ENCODE results near the gene HM13.
"Not testable (repeated sequence)": the region's sequence is repeated elsewhere in the genome, so short reads cannot be mapped to it uniquely, and the experiment has no call there.

HM13 gene

GRCh38 chr20:31514154-31515071 lies at the start of gene HM13:
TSS of gene HM13 (plus strand) at chr20:31514442. CDS start at chr20:31514552, 110 bp downstream.
- TF ChIP-seq CTCF (IDR thresholded peaks at IDR 0.05), result peak; percentile 98
- peak; percentile 92 for DNase-seq (ENCODE audit: low spot score)
- Histone ChIP-seq H3K27ac (peak within 1 kb of the TSS; percentile 26 to 77), H3K4me3 (peak within 1 kb of the TSS; percentile 77)

- not testable (repeated sequence) for DNase-seq (ENCODE audit: low spot score); H3K4me3 ChIP-seq; H3K27ac ChIP-seq
Observed at GRCh38 chr20:31470946-31471345, 43.3 kb upstream of the HM13 start.

GRCh38 chr20:31472395-31473330 lies 41.6 kb upstream of the HM13 start:
- TF ChIP-seq CTCF (IDR thresholded peaks at IDR 0.05), result no peak
- H3K4me3 ChIP-seq, result no peak overlapping the region
- H3K27ac ChIP-seq, result peak overlapping the region in 1 of 2 donors; percentile 16
- DNase-seq (ENCODE audit: low spot score), result no peak

- no peak overlapping the region for H3K4me3 ChIP-seq
- DNase-seq (ENCODE audit: low spot score), result no peak
- TF ChIP-seq CTCF (IDR thresholded peaks at IDR 0.05), result no peak
- H3K27ac ChIP-seq, result peak overlapping the region in 1 of 2 donors; percentile 12
Observed at GRCh38 chr20:31473331-31474096, 40.7 kb upstream of the HM13 start.

- peak overlapping the region in 1 of 2 donors; percentile 92 for H3K27ac ChIP-seq
- no peak for TF ChIP-seq CTCF (IDR thresholded peaks at IDR 0.05)
- H3K4me3 ChIP-seq, result no peak overlapping the region
- DNase-seq (ENCODE audit: low spot score), result no peak
Observed at GRCh38 chr20:31474097-31474436, 40.2 kb upstream of the HM13 start.

GRCh38 chr20:31474758-31475427 lies 39.3 kb upstream of the HM13 start, which contains the start of the genes DEFB124 and REM1:
TSS of gene DEFB124 (minus strand) at chr20:31475127. CDS start at chr20:31473013, 2,114 bp downstream.
TSS of gene REM1 (plus strand) at chr20:31475288. CDS start at chr20:31476446, 1,158 bp downstream.
- peak within 1 kb of the TSS; percentile 84 to 92 for H3K27ac ChIP-seq
- DNase-seq (ENCODE audit: low spot score), result peak; percentile 81
- no peak for TF ChIP-seq CTCF (IDR thresholded peaks at IDR 0.05)
- peak within 1 kb of the TSS; percentile 83 for H3K4me3 ChIP-seq

Measured in coronary artery (tissue), 2 donors.